Uterus (tissue), 4 donors: Measurements from ENCODE around the gene RUNX1. TPM values are rescaled to one million over a fixed set of nuclear protein-coding genes. Genes with fewer than 3 reads are reported as not detected.

Experiments used
- DNase-seq, 2 donors: peaks; one replicate each; pipeline ENCODE4 v3.0.0-alpha.2; 2019 to 2020
- H3K27ac ChIP-seq, 2 donors: fragments of 200-600 bp; sonication (generic); 1 replicate in 1 of 2; 2 replicates in 1 of 2; pipeline ENCODE4 v1.5.1; 2016 to 2018
- H3K27me3 ChIP-seq, 2 donors: fragments of 200-600 bp; sonication (generic); one replicate each; pipeline ENCODE4 v1.5.1; 2018 to 2019; ENCODE audit warnings: control low read depth in 1 of 2
- H3K36me3 ChIP-seq, 2 donors: fragments of 200-600 bp; sonication (generic); one replicate each; pipeline ENCODE4 v1.5.1; 2019; ENCODE audit warnings: control low read depth in 1 of 2
- H3K4me1 ChIP-seq, 2 donors: fragments of 200-600 bp; sonication (generic); one replicate each; pipeline ENCODE4 v1.5.1; 2018 to 2019; ENCODE audit warnings: control low read depth in 1 of 2
- H3K4me3 ChIP-seq, 2 donors: fragments of 200-600 bp; sonication (generic); 1 replicate in 1 of 2; 2 replicates in 1 of 2; pipeline ENCODE4 v1.5.1; 2018 to 2019; ENCODE audit warnings: mild to moderate bottlenecking in 1 of 2
- H3K9me3 ChIP-seq, 2 donors: fragments of 200-600 bp; sonication (generic); one replicate each; pipeline ENCODE4 v1.5.1; 2019; ENCODE audit warnings: control low read depth in 1 of 2
- POLR2A ChIP-seq, 2 donors: fragments of 450-650 bp; IDR thresholded peaks; one replicate each; pipeline ENCODE4 v1.6.1; 2016; ENCODE audit warnings: antibody characterized with exemption in 2 of 2, mild to moderate bottlenecking in 1 of 2, moderate library complexity in 1 of 2
- intact Hi-C: fragments of 100-400 bp; cut with DNase I; formaldehyde crosslinking; loops from one replicate; pipeline ENCODE4 v1.15.1; 2023; ENCODE audit warnings: low total_unique reads
- total RNA-seq, 4 donors: library from RNA; depleted of rRNA in 3 of 4; stranded (reverse); fragments of >200 nt in 3 of 4; gene quantifications; one replicate each; pipeline versions ENCODE4 v1.1.0 to v1.2.4, GENCODE V29; 2014 to 2023
- TF ChIP-seq, protein P1 (sequence below), 4 experiments: fragments of 200-600 bp in 2 of 4; fragments of 450-650 bp in 2 of 4; sonication (generic) in 2 of 4; IDR thresholded peaks; one replicate each; pipeline ENCODE4 v1.5.1; 2016 to 2019; ENCODE audit warnings: antibody characterized with exemption in 4 of 4, mild to moderate bottlenecking in 2 of 4, moderate library complexity in 1 of 4
- donor health status: DM: yes; HTN: yes; CAD: no.

The RUNX1 gene
- total RNA-seq, 4 donors from 2014 or later, result under 0.01 to 13.2 (median 8.7) TPM

DNA sequence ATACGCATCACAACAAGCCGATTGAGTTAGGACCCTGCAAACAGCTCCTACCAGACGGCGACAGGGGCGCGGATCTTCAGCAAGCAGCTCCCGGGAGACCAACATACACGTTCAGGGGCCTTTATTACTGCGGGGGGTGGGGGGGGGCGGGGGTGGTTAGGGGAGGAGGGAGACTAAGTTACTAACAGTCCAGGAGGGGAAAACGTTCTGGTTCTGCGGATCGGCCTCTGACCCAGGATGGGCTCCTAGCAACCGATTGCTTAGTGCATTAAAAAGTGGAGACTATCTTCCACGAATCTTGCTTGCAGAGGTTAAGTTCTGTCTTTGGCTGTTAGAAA, 162.0 kb downstream of the RUNX1 start:
- DNase-seq, result no peak
- intact Hi-C loops, result no loop called here
- no peaks in the 10 kb centered on the region for H3K36me3 ChIP-seq
- H3K4me1 ChIP-seq, result peaks cover 0 to 13% of the 10 kb centered on the region in 2 donors
- no peaks in the 10 kb centered on the region for H3K9me3 ChIP-seq
- peak overlapping the region; percentile 18 to 65 for H3K4me3 ChIP-seq
- H3K27ac ChIP-seq, result peak overlapping the region in 1 of 2 donors; percentile 58
- H3K27me3 ChIP-seq, result peaks cover 16 to 39% of the 10 kb centered on the region in 2 donors
- TF ChIP-seq, protein P1, sequence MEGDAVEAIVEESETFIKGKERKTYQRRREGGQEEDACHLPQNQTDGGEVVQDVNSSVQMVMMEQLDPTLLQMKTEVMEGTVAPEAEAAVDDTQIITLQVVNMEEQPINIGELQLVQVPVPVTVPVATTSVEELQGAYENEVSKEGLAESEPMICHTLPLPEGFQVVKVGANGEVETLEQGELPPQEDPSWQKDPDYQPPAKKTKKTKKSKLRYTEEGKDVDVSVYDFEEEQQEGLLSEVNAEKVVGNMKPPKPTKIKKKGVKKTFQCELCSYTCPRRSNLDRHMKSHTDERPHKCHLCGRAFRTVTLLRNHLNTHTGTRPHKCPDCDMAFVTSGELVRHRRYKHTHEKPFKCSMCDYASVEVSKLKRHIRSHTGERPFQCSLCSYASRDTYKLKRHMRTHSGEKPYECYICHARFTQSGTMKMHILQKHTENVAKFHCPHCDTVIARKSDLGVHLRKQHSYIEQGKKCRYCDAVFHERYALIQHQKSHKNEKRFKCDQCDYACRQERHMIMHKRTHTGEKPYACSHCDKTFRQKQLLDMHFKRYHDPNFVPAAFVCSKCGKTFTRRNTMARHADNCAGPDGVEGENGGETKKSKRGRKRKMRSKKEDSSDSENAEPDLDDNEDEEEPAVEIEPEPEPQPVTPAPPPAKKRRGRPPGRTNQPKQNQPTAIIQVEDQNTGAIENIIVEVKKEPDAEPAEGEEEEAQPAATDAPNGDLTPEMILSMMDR (IDR thresholded peaks at IDR 0.05), result no peak
- no peak for TF ChIP-seq POLR2A (IDR thresholded peaks at IDR 0.05)

DNA sequence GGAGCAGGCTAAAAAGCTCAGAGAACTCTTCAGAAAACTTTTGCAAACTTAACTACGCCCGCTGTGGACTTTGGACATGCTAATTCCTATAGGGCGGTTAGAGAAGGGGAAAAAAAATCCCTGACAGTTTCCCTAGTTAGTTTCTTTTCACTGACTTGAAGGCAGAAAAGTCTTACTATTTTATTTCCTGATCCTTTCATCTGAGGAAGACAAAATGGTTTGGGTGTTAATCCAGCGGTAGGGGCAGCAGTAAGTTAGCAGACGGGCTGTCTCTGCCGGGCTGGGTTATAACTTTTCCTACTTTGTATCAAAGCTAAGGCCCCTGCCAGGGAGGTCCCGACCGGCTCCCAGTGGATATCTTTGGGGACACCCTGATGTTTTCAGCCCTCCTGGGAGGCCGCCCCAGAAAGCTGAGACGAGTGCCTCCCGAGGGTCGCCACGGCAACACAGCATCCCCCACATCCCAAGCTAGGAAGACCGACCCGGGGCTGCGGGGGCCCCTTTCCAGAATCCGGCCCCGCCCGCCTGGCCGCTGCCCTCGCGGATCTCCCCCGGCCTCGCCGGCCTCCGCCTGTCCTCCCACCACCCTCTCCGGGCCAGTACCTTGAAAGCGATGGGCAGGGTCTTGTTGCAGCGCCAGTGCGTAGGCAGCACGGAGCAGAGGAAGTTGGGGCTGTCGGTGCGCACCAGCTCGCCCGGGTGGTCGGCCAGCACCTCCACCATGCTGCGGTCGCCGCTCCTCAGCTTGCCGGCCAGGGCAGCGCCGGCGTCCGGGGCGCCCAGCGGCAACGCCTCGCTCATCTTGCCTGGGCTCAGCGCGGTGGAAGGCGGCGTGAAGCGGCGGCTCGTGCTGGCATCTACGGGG, 162.6 kb downstream of the RUNX1 start:
- peaks cover 12 to 39% of the 10 kb centered on the region in 2 donors for H3K27me3 ChIP-seq

DNA sequence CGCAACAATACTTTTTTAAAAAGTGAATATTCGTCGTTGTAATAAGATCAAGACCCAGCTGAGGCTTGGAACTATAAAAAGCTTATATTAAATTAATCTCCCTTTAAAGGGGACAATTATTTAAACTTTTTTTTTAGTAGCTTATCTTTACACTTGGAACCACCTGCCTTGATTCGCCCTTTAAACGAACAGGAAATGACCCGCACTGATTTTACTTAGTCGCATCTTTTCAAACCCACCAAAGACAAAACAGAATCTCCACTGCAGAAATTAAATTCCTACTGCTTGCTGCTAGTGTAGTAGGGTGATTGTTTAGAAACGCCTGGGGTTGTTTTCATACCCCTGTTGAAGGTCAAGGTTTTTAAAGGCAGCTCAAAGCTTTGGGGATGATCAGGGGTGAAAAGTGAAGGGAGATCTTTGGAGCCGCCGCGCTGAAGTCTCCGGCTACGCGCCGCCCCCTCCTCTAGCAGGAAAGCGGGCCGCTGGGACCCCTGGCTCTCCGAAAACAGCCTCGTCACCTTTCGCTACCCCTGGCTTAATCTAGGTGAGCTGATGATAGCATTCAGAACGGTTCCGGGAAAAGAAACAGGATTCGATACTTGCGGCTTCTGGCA, 163.4 kb downstream of the RUNX1 start:
- DNase-seq, result no peak
- intact Hi-C loops, result no loop called here
- Histone ChIP-seq H3K4me1 (peaks cover 0 to 13% of the 10 kb centered on the region in 2 donors), H3K4me3 (peak overlapping the region; percentile 18 to 65), H3K27ac (peak overlapping the region in 1 of 2 donors; percentile 58), H3K27me3 (peaks cover 5 to 35% of the 10 kb centered on the region in 2 donors), H3K36me3 (no peaks in the 10 kb centered on the region), H3K9me3 (no peaks in the 10 kb centered on the region)
- no peak for TF ChIP-seq POLR2A (IDR thresholded peaks at IDR 0.05)
- TF ChIP-seq, protein P1 (IDR thresholded peaks at IDR 0.05), result no peak

More for the DNA sequence above, 162.6 kb downstream of the RUNX1 start:
- DNase-seq, result no peak
- Histone ChIP-seq H3K4me1 (peaks cover 0 to 13% of the 10 kb centered on the region in 2 donors), H3K4me3 (peak overlapping the region; percentile 18 to 65), H3K27ac (peak overlapping the region in 1 of 2 donors; percentile 58), H3K9me3 (no peaks in the 10 kb centered on the region), H3K36me3 (no peaks in the 10 kb centered on the region)
- intact Hi-C loops, result no loop called here
- no peak for TF ChIP-seq POLR2A (IDR thresholded peaks at IDR 0.05)
- TF ChIP-seq, protein P1 (IDR thresholded peaks at IDR 0.05), result no peak

DNA sequence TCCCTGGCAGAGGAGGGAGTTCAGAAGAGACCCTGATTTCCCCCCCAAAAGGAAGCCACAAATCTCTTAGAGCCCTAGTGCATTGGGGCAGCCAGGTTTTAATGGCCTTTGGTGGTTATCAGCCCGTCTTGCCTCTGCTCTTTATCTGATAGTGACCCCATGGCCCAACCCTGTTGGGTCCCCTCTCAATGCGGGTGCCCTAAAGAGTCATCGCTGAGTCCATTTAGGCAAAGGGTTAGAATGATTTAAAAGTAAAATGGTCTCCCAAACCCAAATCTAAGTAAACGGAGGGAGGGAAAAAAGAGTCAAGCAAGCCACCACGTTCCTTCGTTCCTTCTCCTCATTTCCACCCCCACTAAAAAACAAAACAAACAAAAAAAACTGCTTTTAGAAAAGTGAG, 164.0 kb downstream of the RUNX1 start:
- peak overlapping the region in 1 of 2 donors; percentile 65 for H3K4me3 ChIP-seq
- peaks cover 5 to 30% of the 10 kb centered on the region in 2 donors for H3K27me3 ChIP-seq
- H3K36me3 ChIP-seq, result no peaks in the 10 kb centered on the region
- intact Hi-C loops, result no loop called here
- DNase-seq, result no peak
- H3K9me3 ChIP-seq, result no peaks in the 10 kb centered on the region
- TF ChIP-seq, protein P1 (IDR thresholded peaks at IDR 0.05), result no peak
- no peak for TF ChIP-seq POLR2A (IDR thresholded peaks at IDR 0.05)
- peaks cover 0 to 13% of the 10 kb centered on the region in 2 donors for H3K4me1 ChIP-seq
- H3K27ac ChIP-seq, result peak overlapping the region in 1 of 2 donors; percentile 58
